Epithelial cell of proximal tubule (primary cell): ENCODE measurements around the gene ATG7. TPM values are rescaled to one million over a fixed set of nuclear protein-coding genes. Genes with fewer than 3 reads are reported as not detected.

Experiments used
- DNase-seq: peaks from one replicate; pipeline ENCODE4 v3.0.0-alpha.2; 2011; ENCODE audit warnings: low read depth
- H3K4me3 ChIP-seq: 2 replicates; pipeline ENCODE4 v1.5.1; 2011; ENCODE audit warnings: low read depth, mild to moderate bottlenecking, low read length
- CTCF ChIP-seq: conservative IDR thresholded peaks from 2 replicates; pipeline ENCODE4 v1.5.1; 2012; ENCODE audit warnings: low read depth, mild to moderate bottlenecking, low read length
- total RNA-seq: library from RNA; depleted of rRNA; stranded (reverse); fragments of >200 nt; gene quantifications from 2 replicates; pipeline ENCODE4 v1.2.3, GENCODE V29; 2015

ATG7 gene
- total RNA-seq, 1 donor from 2014 or later: 68.5 TPM

DNA sequence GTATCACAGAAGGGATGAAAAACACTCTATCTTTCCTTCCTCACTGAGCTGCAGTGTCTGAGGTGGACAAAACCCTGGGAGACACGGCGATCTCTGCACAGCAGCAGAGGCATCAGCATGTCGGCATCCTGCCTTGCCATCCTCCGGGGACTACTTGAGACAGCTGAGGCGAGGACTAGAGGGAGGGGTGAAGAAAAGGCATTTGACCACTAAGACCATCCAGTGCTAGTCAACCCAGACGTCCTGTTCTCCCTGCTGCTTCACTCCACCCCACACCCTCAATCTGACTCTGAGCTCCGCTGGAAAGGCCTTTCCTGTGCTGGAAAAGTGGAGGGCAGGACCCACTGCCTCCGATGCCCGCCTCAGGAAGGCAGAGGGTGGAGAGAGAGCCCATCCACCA lies 304.3 kb downstream of the ATG7 start:
- no peak for DNase-seq

GRCh38 chr3:11578169-11578568 lies 306.0 kb downstream of the ATG7 start:
- no peak overlapping the region for H3K4me3 ChIP-seq
- no peak for TF ChIP-seq CTCF
- no peak for DNase-seq

More for the DNA sequence above, 304.3 kb downstream of the ATG7 start:
- no peak for TF ChIP-seq CTCF
- H3K4me3 ChIP-seq: no peak overlapping the region

GRCh38 chr3:11580645-11581044 lies 308.4 kb downstream of the ATG7 start:
- DNase-seq: no peak
- H3K4me3 ChIP-seq: no peak overlapping the region
- no peak for TF ChIP-seq CTCF

GRCh38 chr3:11581237-11582190 lies 309.3 kb downstream of the ATG7 start:
- DNase-seq: no peak
- peak overlapping the region; percentile 58 for H3K4me3 ChIP-seq
- no peak for TF ChIP-seq CTCF

DNA sequence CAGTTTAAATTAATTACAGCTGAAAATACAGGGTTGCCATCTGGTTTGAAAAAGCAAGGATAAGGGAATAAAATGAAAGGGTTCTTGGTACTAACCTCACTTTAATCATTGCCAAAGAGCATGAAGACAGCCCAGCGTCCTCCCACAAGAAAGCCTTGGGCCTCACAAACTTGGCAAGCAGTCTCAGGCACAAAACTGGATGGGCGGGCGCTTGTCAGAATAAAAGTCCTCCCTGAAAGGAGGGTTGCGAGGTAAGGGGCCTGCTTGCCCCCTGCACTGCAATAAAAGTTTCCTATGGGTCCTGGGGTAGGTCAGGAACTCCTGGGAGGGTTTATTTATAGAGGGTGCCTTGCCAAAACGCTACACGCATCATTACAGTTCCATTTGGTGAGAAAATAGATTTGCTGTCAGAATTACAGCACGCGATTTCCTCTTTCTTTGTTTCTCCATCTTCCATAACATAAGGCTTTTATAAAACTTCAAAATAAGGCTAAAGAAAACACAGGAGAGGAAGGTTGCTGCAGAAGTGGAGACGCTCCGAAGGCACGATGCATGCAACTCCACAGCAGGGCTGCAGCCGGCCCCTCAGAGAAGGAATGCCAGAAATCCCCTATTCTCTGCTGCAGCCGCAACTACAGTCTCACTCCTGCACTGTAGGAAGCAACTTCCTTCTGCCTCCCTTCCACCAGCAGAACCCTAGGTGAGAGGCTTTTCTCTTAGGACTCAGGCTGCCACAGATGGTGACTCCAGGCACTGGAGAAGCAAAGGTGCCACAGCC lies 310.2 kb downstream of the ATG7 start:
- no peak for TF ChIP-seq CTCF
- no peak for DNase-seq
- peak overlapping the region; percentile 58 for H3K4me3 ChIP-seq

DNA sequence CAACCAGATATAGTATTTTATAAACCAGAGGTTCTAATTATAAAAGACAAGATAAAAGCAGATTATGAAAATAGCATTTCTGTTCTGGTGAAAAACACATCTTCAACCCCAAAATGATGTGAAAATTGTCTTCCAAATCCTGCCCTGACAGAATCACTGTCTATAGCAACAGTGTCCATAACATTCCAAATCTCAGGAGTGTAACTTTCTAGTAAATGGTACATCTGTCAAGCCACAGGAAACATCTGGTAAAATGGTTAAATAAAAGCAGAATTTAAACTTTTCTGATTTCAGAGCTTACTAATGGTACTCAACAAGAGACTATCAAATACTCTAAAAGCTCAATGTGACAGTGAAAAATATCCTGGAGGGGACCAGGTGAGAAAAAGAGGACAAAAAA lies 311.0 kb downstream of the ATG7 start:
- no peak for TF ChIP-seq CTCF
- DNase-seq: no peak
- H3K4me3 ChIP-seq: no peak overlapping the region
